ENCODE data around the gene PARD3. TPM values are rescaled to one million over a fixed set of nuclear protein-coding genes. Genes with fewer than 3 reads are reported as not detected.

Gene PARD3
- total RNA-seq, 1 experiment from 2014 or later = 51.7 TPM

- no peak for DNase-seq (ENCODE audit: low read depth)
These were observed 267.8 kb downstream of the PARD3 start for GRCh38 chr10:34547291-34547690.

GRCh38 chr10:34544400-34544799, 270.7 kb downstream of the PARD3 start:
- no peak for DNase-seq (ENCODE audit: low read depth)

GRCh38 chr10:34543716-34544115, 271.4 kb downstream of the PARD3 start:
- no peak for DNase-seq (ENCODE audit: low read depth)

GRCh38 chr10:34540492-34540891, 274.6 kb downstream of the PARD3 start:
- DNase-seq (ENCODE audit: low read depth) = no peak

- no peak for DNase-seq (ENCODE audit: low read depth)
These were observed 275.4 kb downstream of the PARD3 start for GRCh38 chr10:34539533-34540315.

GRCh38 chr10:34538281-34538829, 276.7 kb downstream of the PARD3 start:
- DNase-seq (ENCODE audit: low read depth) = no peak

GRCh38 chr10:34537629-34538231, 277.4 kb downstream of the PARD3 start:
- DNase-seq (ENCODE audit: low read depth) = no peak

- no peak for DNase-seq (ENCODE audit: low read depth)
These were observed 279.2 kb downstream of the PARD3 start for GRCh38 chr10:34535872-34536271.

- DNase-seq (ENCODE audit: low read depth) = no peak
These were observed 284.3 kb downstream of the PARD3 start for GRCh38 chr10:34530778-34531177.

- DNase-seq (ENCODE audit: low read depth) = peak; percentile 97
These were observed 286.8 kb downstream of the PARD3 start for GRCh38 chr10:34528320-34528719.

- DNase-seq (ENCODE audit: low read depth) = peak; percentile 94
These were observed 288.1 kb downstream of the PARD3 start for GRCh38 chr10:34526758-34527730.

GRCh38 chr10:34526186-34526585, 288.9 kb downstream of the PARD3 start:
- DNase-seq (ENCODE audit: low read depth) = peak; percentile 68

- no peak for DNase-seq (ENCODE audit: low read depth)
These were observed 290.6 kb downstream of the PARD3 start for GRCh38 chr10:34524369-34525091.

GRCh38 chr10:34523017-34523767, 291.9 kb downstream of the PARD3 start:
- peak; percentile 75 for DNase-seq (ENCODE audit: low read depth)

GRCh38 chr10:34522546-34522945, 292.6 kb downstream of the PARD3 start:
- peak; percentile 35 for DNase-seq (ENCODE audit: low read depth)

GRCh38 chr10:34520510-34520909, 294.6 kb downstream of the PARD3 start:
- no peak for DNase-seq (ENCODE audit: low read depth)

- no peak for DNase-seq (ENCODE audit: low read depth)
These were observed 295.0 kb downstream of the PARD3 start for GRCh38 chr10:34520084-34520483.

- DNase-seq (ENCODE audit: low read depth) = no peak
These were observed 300.8 kb downstream of the PARD3 start for GRCh38 chr10:34514290-34514689.

GRCh38 chr10:34513636-34514035, 301.5 kb downstream of the PARD3 start:
- DNase-seq (ENCODE audit: low read depth) = no peak

GRCh38 chr10:34507217-34507616, 307.9 kb downstream of the PARD3 start:
- no peak for DNase-seq (ENCODE audit: low read depth)
